Sigmoid colon (tissue), 4 donors: Measurements from ENCODE around the gene CYBA.

Experiments used
- EP300 ChIP-seq, 4 donors: sonication (generic); formaldehyde crosslinking; IDR thresholded peaks; one replicate each; pipeline ENCODE4 v1.6.1; 2017; ENCODE audit warnings: antibody characterized with exemption in 4 of 4
- POLR2A ChIP-seq, 2 donors: fragments of 450-650 bp; IDR thresholded peaks; one replicate each; pipeline ENCODE4 v1.6.1; 2016; ENCODE audit warnings: antibody characterized with exemption in 2 of 2, mild to moderate bottlenecking in 2 of 2, moderate library complexity in 2 of 2
- TF ChIP-seq, protein P1 (sequence below), 4 experiments: fragments of 450-650 bp in 3 of 4; fragments of 200-600 bp in 1 of 4; IDR thresholded peaks; one replicate each; pipeline ENCODE4 v1.5.1; 2016 to 2019; ENCODE audit warnings: antibody characterized with exemption in 4 of 4, mild to moderate bottlenecking in 3 of 4, moderate library complexity in 2 of 4

DNA sequence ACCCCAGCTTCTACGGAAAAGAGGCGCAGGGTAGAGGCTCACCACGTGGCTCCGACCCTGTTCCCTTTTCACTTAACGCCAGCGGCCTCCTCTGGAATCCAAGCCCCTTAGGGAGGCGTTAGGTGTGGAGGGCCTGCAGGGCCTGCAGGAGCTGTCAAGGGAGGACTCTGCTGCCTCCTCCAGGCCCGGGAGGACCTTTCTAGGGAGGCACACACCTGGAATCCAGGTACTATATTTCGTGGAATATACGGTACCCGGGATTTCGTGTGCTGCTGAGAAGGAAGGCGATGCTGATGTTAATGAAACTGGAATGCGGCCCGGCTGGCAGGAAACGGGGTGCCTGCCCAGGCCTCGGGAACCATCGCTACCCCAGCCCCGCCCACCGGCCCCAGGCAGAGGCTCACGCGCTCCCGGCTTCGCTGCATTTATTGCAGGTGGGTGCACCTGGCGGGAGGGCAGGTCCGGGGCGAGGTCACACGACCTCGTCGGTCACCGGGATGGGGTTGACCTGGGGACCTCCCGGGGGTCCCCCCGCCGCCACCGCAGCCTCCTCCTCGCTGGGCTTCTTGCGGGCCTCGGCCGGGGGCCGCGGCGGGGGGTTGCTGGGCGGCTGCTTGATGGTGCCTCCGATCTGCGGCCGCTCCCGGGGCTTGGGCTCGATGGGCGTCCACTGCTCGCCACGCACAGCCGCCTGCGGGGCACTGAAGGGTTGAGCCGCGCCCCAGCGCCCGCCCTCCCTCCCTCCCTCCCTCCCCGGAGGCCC is 7.8 kb downstream of the CYBA start:
- TF ChIP-seq, protein P1, sequence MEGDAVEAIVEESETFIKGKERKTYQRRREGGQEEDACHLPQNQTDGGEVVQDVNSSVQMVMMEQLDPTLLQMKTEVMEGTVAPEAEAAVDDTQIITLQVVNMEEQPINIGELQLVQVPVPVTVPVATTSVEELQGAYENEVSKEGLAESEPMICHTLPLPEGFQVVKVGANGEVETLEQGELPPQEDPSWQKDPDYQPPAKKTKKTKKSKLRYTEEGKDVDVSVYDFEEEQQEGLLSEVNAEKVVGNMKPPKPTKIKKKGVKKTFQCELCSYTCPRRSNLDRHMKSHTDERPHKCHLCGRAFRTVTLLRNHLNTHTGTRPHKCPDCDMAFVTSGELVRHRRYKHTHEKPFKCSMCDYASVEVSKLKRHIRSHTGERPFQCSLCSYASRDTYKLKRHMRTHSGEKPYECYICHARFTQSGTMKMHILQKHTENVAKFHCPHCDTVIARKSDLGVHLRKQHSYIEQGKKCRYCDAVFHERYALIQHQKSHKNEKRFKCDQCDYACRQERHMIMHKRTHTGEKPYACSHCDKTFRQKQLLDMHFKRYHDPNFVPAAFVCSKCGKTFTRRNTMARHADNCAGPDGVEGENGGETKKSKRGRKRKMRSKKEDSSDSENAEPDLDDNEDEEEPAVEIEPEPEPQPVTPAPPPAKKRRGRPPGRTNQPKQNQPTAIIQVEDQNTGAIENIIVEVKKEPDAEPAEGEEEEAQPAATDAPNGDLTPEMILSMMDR (IDR thresholded peaks at IDR 0.05) = no peak
- no peak for TF ChIP-seq POLR2A (IDR thresholded peaks at IDR 0.05)
- no peak for TF ChIP-seq EP300 (IDR thresholded peaks at IDR 0.05)
